ENCODE data around the gene PSTK.

DNA sequence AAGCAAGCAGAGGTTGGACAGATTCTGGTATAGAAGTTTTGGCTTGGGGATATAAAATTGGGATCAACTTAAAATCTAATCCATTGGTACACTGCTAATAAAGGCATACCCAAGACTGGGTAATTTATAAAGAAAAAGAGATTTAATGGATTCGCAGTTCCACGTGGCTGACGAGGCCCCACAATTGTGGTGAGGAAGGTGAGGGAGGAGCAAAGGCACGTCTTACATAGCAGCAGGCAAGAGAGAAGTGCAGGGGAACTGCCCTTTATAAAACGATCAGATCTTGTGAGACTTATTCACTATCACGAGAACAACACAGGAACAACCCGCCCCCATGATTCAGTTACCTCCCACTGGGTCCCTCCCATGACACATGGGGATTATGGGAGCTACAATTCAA is 38.3 kb downstream of the PSTK start:
- TF ChIP-seq, protein P1, sequence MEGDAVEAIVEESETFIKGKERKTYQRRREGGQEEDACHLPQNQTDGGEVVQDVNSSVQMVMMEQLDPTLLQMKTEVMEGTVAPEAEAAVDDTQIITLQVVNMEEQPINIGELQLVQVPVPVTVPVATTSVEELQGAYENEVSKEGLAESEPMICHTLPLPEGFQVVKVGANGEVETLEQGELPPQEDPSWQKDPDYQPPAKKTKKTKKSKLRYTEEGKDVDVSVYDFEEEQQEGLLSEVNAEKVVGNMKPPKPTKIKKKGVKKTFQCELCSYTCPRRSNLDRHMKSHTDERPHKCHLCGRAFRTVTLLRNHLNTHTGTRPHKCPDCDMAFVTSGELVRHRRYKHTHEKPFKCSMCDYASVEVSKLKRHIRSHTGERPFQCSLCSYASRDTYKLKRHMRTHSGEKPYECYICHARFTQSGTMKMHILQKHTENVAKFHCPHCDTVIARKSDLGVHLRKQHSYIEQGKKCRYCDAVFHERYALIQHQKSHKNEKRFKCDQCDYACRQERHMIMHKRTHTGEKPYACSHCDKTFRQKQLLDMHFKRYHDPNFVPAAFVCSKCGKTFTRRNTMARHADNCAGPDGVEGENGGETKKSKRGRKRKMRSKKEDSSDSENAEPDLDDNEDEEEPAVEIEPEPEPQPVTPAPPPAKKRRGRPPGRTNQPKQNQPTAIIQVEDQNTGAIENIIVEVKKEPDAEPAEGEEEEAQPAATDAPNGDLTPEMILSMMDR (IDR thresholded peaks at IDR 0.05; ENCODE audit: low read depth, low read length) = no peak
- no peak for TF ChIP-seq EZH2phosphoT487 (IDR thresholded peaks at IDR 0.05; ENCODE audit: low read depth)

Data from OCI-LY3 (cell line).